ENCODE data around the gene CCDC197. TPM values are rescaled to one million over a fixed set of nuclear protein-coding genes. Genes with fewer than 3 reads are reported as not detected.

The CCDC197 gene
- total RNA-seq, 1 donor from 2014 or later = not detected

DNA sequence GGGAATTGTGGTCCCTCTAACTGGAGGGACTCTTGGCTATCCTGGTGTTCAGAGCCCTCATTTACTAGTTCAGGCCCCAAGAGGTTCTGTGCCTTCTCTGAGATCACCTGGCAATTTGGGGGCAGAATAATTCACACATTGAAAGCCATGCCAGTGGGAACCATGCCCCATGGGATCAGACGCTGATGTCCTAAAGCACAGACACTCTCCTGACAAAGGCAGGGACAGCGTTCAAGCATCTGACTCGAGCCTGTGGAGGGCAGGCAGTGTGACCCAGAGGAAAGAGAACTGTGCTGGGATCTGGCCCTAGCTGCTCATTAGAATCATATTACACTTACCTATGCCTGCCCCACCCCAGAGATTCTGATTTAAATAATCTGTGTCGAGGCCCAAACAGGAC lies 18.4 kb upstream of the CCDC197 start:
- no peak for DNase-seq

DNA sequence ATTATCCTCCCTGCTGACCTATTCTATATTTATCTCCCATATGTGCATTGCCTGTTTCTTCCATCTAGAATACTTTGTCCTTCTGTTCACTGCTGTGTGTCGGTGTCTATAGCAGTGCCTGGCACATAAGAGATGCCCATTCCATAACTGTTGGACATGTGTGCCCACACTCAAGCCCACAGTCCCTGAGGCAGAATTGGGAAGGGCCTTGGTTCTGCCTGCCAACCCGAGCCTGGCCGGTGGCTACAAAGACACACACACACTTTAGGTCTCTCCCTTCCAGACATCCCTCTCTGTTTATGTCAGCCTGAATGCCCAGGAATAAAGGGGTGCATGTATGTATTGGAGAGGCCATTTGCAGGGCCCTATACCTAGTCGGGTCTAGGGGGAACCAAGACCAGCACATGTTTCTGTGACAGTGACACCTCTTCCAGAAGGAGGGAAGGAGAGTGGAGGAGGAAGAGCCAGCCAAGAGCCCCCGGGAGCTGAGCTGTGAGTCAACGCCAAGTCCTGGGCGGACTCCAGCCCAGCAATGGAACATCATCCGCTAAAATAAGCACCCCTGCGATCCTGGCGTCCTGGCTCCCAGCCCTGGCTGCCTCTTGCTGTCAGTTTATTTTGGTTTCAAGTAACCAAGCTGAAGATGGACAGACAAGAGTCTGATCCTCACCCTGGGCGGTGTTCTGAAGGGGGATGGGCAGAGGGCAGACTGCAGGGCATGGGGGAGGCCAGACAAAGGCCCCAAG lies 16.5 kb upstream of the CCDC197 start:
- DNase-seq = no peak

- DNase-seq = no peak
Observed at GRCh38 chr14:93981316-93982229, 15.5 kb upstream of the CCDC197 start.

DNA sequence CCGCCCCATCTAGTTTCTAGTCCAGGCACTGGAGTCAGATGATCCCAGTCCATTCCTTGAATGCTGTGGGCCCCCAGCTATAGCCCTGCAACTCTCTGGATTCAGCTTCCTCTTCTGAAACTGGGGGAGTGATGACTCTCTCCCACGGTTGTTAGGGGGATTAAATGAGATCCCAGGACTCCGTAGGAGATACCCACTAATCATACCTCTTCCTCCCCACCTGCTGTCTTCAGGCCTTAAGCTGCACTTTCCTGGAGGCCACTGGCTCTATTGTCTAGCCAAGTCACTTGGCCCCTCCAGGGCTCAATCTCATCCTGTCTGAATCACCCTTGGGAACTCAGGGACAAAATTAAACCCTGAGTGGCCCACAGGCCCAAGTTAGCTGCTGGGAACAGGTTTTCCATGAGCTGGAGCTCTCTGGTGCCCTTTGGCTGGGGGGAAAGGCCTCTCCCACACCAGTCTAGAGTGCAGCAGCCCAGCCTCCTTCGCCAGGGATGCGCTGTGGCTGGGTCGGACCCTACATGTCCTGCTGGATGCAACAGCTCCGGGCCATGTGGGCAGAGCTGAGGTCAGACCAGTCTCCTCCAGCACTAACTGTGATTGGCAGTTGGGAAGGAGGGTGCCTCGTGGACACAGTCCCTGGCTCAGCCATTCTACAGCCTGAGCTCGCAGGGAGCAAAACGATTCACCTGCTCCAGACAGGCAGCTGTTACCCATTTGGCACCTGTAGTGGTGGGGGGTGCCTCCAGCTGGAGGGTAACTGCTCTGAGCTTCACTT lies 14.7 kb upstream of the CCDC197 start:
- DNase-seq = no peak

GRCh38 chr14:93984070-93984469 lies 13.0 kb upstream of the CCDC197 start:
- DNase-seq = no peak

DNA sequence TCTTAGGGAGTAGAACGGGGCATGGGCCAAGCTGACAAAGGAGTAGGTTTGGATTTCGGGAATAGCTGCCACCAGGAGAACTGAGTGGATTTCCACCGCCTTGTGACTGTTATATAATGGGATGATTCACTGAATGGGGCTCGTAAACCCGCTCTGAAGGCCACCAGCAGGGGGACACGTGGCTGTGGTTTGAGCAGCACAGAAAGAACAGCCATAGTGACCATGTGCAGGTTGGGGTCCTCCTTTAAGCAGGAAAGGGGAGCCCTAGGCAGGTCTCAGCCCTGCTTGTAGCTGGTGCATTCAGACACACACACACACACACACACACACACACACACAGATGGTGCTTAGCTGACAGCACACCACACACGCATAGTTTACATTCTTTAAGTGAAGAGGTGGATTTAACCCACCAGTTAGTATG lies 12.1 kb upstream of the CCDC197 start:
- peak; percentile 49 for DNase-seq

DNA sequence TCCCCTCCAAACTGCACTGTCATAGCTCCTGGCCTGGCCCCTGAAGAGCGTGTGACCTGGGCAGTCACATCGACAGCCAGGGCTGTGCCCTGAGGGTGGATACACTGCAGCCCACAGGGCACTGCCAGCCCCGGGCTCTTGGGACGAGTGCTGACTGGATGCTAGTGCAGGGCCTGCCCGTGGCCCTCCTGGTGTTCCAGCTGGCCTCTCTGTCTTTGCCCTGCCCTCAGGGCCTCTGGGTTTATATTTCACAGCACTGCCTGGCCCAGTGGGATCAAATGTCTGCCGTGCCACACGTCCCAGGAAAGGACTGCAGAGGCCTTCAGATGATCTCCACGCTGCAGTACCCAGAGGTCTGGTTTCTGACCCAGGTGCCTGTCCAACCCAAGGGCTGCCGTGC lies 10.1 kb upstream of the CCDC197 start:
- no peak for DNase-seq

- no peak for DNase-seq
Observed at GRCh38 chr14:93987376-93987775, 9.7 kb upstream of the CCDC197 start.

DNA sequence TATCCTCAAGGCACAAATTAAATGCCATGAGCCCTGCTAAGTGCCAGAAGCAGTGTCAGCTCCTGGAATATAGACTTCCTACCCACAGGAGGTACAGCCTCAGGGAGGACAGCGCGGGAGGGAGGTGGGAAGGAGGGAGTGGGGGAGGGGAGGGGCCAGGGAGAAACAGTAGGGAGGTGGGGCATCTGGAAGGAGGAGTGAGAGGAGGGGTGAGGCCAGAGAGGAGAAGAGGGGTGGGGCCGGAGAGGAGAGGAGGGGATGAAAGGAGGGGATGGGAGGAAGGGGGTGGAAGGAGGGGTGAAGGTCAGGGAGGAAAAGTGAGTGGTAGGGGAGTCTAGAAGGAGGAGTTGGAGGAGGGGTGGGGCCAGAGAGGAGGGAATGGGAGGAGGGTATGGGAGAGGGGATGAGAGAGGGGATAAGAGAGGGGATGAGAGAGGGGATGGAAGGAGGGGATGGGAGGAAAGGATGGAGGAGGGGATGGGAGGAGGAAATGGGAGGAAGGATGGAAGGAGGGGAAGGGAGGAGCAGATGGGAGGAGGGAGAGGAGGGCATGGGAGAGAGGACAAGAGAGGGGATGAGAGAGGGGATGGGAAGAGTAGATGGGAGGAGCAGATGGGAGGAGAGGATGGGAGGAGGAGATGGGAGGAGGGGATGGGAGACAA lies 9.2 kb upstream of the CCDC197 start:
- DNase-seq = no peak

DNA sequence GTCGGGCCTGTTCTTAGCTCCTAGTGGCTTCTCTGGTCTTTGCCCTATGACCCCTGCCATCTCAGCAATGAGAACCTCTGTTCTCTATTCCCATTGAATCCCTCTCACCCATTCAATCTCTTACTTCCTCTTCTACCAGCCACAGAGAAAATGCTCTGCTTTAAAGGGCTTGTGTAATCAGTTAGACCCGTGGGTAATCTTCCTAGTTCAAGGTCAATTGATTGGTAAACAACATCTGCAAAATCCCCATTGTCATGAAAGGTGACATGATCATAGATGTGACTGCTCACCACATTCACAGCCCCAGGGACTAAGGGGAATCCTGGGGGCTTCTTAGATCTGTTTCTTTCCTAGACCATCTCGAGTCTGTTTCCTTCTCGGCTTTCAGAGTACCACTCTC lies 7.2 kb upstream of the CCDC197 start:
- DNase-seq = no peak

GRCh38 chr14:93991212-93991611 lies 5.9 kb upstream of the CCDC197 start:
- DNase-seq = no peak

DNA sequence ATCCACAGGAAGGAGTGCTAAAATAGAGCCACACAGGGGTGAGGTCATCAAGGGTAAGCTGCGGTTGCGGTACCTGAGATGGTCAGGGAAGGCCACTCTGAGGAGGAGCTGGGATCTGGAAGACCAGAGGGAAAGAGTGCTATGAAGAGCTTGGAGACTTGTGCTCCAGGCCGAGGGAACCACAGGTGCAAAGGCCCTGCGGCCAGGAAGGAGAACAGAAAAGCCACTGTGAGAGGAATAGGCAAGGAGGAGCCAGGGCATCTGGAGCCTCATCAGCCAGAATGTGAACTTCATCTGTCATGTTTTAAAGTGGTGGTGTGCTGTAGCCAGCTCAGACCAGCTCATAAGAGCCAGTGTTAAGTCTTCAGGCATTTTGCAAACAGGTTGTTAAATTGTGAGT lies 5.5 kb upstream of the CCDC197 start:
- no peak for DNase-seq

GRCh38 chr14:93993382-93993781 lies 3.7 kb upstream of the CCDC197 start:
- no peak for DNase-seq

GRCh38 chr14:93994919-93995682 lies 2.0 kb upstream of the CCDC197 start:
- DNase-seq = no peak

GRCh38 chr14:93996130-93996695 lies 888 bp upstream of the CCDC197 start:
- no peak for DNase-seq

DNA sequence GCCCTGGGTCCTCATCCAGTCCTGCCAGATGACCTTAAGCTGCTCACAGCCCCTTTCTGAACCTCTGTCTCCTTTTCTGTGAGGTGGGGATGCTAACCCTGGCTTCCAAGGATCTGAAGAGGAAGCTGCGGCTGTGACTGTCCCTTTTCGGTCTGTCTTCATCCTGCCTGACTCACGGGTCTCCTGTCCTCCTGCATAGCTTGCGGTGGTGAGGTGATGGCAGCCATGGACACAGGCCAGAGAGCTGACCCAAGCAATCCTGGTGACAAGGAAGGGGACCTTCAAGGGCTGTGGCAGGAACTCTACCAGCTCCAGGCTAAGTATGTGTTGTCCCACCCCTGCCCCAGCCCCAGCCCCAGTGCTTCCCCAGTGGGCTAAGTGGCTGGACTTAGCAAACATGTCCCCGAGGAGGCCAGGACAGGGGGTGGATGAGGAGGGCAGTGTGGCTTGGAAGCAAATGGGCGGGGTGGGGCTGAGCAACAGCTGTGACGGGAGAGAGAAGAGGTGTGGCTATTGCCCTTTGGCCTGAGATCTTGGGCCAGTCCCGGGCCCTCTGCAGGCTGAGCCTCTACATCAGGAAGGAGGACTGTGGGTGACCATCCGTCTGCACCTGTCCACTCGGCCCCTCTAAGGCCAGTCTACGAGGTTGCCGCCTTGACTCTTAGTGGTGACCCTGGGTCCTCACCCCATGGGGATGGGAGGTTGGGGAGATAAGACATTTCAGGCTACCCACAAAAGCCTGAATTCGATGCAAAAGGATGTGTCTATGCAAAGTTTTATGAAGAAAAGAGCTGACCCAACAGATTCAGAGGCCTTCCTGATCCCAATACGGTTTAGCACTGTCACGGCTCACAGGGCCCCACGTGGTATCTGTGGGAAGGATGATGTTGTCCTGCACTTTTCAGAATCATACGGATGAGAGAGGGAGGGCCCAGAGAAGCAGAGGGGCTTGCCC lies 1.1 kb downstream of the CCDC197 start:
- DNase-seq = no peak

DNA sequence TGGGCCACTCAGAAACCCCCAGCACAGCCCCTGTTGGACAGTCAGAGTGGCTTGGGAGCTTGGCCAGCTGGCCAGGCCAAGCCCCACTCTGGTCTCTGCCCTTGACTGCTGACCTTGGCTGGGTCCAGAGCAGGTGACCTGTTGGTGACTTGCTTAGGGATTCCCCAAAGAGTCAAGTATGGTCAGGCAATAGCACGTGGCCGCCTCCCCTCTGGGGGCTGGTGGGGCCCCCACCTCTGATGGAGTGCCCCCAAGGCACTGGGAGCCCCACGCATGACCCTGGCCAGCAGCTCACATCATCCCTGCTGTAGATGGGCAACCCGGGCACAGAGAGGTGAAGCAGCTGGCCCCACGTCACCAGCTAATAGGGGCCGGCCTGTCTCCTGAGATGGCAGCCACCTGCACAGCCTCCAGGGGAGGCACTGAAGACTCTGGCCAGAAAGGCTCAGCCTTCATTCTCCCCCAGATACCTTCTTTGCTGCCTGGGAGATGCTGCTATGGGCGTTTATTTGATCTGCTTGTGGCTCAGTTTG lies 1.8 kb downstream of the CCDC197 start:
- DNase-seq = no peak

GRCh38 chr14:93999573-93999972 lies 2.5 kb downstream of the CCDC197 start:
- no peak for DNase-seq

DNA sequence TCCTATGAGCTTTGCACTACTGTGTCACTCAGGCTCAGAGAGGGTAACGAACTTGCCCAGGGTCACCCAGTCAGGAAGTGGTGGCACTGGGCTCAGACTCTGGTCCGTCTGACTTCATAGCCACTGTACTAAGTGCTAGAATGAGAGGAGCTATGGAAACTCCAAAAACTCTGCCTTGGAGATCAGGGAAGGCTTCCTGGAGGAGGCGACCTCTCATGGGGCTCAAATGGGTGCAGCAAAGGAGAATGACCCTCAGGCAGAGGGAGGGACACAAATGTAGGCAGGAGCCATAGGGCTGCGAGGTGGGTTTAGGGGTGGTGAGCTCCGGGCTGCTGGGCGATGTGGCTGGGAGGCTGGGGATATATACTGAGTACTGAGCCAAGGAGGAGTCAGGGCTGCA lies 3.2 kb downstream of the CCDC197 start:
- no peak for DNase-seq

DNA sequence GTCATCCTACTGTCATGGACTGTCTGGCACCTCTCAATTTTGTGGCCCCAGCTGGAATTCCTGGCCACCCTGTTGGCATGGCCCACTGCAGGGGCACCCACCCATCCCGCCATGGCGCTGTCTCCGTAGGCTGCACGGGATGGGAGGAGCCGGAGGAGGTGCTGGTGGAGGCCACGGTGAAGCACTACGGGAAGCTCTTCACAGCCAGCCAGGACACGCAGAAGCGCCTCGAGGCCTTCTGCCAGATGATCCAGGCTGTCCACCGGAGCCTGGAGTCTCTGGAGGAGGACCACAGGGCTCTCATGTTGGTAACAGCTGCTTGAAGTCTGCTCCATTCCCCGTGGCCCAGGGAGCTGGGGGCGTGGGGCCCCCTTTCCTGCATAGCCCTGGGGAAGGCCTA lies 3.9 kb downstream of the CCDC197 start:
- no peak for DNase-seq
